Measurements from ENCODE around the gene PDILT. TPM values are rescaled to one million over a fixed set of nuclear protein-coding genes. Genes with fewer than 3 reads are reported as not detected.

PDILT gene
- total and polyA plus RNA-seq, 2 experiments from 2014 or later: not detected

GRCh38 chr16:20315764-20316163, 88.8 kb downstream of the PDILT start:
- H3K36me3 Mint-ChIP-seq (ENCODE audit: low read depth): no peaks in the 10 kb centered on the region
- no peaks in the 10 kb centered on the region for H3K27me3 ChIP-seq (ENCODE audit: insufficient read depth)
- H3K9me3 Mint-ChIP-seq: no peaks in the 10 kb centered on the region
- H3K27ac Mint-ChIP-seq: no peak overlapping the region
- no peaks in the 10 kb centered on the region for H3K4me1 ChIP-seq (ENCODE audit: insufficient read depth)
- H3K4me2 ChIP-seq: no peak overlapping the region
- no peaks in the 10 kb centered on the region for H3K36me3 ChIP-seq (ENCODE audit: insufficient read depth)
- no peak overlapping the region for H2AFZ ChIP-seq
- H3F3A ChIP-seq (replicated peaks; ENCODE audit: low read depth): no peaks in the 10 kb centered on the region
- peaks cover 8% of the 10 kb centered on the region for H3K9me2 ChIP-seq (ENCODE audit: insufficient read depth)
- H3K27ac ChIP-seq (ENCODE audit: low read depth): no peak overlapping the region
- no peak overlapping the region for H3K4me3 Mint-ChIP-seq
- no peaks in the 10 kb centered on the region for H3K4me1 Mint-ChIP-seq
- no peak overlapping the region for H3K4me3 ChIP-seq
- ATAC-seq (no peak), DNase-seq (ENCODE audit: low spot score) (no peak)
- TF ChIP-seq EZH2 (IDR thresholded peaks at IDR 0.05; ENCODE audit: low read depth, unreplicated experiment) (no peak), REST (IDR thresholded peaks at IDR 0.05; ENCODE audit: unreplicated experiment) (no peak), ETS1 (IDR thresholded peaks at IDR 0.05) (no peak), EZH2phosphoT487 (IDR thresholded peaks at IDR 0.05; ENCODE audit: unreplicated experiment) (no peak), JUNB (IDR thresholded peaks at IDR 0.05; ENCODE audit: unreplicated experiment) (no peak), STAT1 (IDR thresholded peaks at IDR 0.05; ENCODE audit: unreplicated experiment) (no peak), CTCF (conservative IDR thresholded peaks at IDR 0.05; ENCODE audit: low read depth in 2 of 2) (no peak), ZNF114 (CRISPR knock-in tag; IDR thresholded peaks at IDR 0.05) (no peak), NANOG (IDR thresholded peaks at IDR 0.05; ENCODE audit: borderline replicate concordance) (no peak), CREB1 (CRISPR knock-in tag; IDR thresholded peaks at IDR 0.05; ENCODE audit: low read depth) (no peak), POLR2AphosphoS5 (IDR thresholded peaks at IDR 0.05; ENCODE audit: low read depth) (no peak)
- no peaks in the 10 kb centered on the region for H3K27me3 Mint-ChIP-seq (ENCODE audit: insufficient read depth, low read depth, poor library complexity)
- no peaks in the 10 kb centered on the region for H4K20me1 ChIP-seq (replicated peaks; ENCODE audit: insufficient read depth)
- no peaks in the 10 kb centered on the region for H3K79me2 ChIP-seq (replicated peaks; ENCODE audit: insufficient read depth)
